GM18520 (cell line): ENCODE results near the gene MAP3K3.
"Not testable (repeated sequence)": the region's sequence is repeated elsewhere in the genome, so short reads cannot be mapped to it uniquely, and the experiment has no call there.

ENCODE experiments used
- ATAC-seq: cut with Tn5 transposase; IDR thresholded peaks from one replicate; pipeline ENCODE4 v1.9.1; 2021; ENCODE audit not compliant: unreplicated experiment

The MAP3K3 gene

DNA sequence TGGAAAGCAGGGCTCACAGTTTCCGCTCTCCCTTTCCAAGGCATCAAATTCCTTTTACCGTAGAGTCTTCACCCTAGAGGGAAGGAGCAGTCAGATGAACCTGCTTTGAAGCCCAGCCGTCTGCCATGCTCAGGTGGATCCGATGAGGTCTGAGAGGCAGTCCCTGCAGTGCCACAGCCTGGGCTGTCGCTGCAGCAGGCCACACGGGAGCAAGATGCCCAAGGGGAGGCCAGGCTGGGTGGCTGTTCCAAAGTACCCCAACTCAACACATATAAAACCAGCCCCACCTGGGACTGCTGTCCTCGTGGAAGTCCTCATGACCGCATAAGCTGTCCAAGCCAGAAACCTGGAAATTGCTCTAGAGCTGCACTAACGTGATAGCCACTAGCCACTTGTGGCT, 82.6 kb downstream of the MAP3K3 start:
- ATAC-seq, result no peak

GRCh38 chr17:63705657-63706056, 83.4 kb downstream of the MAP3K3 start:
- no peak for ATAC-seq

DNA sequence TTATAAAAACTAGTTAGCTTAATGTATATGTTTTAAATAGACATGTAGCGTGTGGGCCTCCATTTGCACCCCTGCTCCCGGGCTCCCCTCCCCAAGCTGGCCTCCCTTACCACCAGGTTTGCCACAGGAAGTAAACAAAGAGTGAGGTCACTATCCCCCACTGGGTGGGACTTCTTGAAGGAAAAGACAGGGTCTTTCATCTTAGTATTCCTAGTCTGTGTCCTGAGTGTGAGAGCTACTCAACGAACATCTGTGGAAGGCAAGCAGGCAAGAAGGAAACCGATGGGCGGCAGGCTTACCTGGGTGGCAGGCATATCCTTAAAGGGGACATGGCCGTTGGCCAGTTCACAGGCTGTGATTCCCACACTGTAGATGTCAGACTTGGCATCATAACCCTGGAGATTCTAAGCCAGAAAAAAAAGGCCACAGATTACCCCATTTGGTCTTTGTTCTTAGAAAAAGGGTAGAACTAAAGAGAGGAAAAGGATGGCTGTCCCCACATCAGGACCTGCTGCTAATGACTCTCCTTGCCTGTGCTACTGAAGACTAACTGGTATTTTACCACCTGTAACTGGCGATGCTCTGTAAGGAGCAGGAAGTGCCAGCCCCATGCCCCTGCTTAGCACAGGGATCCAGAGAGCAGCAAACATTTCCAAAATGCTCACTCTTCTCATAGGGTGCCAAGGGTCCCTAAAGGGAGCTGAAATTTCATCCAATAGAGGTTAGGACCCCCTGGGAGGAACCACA, 84.3 kb downstream of the MAP3K3 start:
- no peak for ATAC-seq

- ATAC-seq, result no peak
These were observed 84.9 kb downstream of the MAP3K3 start for GRCh38 chr17:63707151-63707550.

- no peak for ATAC-seq
These were observed 86.9 kb downstream of the MAP3K3 start for GRCh38 chr17:63709110-63709509.

DNA sequence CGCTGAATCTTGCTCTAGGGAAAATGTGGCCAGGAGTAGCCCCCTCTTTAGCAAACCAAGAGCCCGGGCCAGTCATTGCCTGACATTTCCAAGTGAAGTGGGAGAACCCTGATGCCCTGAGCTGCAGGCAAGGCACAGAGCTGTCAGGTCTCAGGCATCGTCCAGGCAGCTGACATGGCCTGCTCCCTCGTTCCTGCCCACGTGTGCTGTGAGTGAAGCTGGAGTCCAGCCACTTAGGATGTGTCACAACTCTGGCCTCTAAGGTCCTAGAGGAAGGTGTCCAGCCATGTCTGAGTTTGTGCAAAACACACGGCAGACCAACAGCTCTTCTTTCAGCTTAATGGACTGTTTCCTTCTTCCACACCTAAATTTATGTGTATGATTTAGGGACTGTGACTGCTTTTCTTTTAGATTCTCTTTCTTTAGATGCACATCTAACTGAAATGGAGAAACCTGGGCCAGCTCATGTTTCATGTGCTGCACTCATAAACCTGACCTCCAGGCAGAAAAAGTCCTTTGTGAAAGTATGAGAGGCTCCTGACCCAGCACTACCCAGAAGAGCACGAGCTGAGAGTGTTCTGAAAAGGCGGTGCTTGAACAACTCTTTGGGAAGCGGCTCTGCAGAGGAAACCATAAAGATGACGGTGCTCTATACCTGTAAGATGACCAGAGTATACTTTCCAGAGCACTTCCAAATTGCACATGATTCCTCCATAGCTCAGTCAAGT, 92.5 kb downstream of the MAP3K3 start:
- no peak for ATAC-seq

GRCh38 chr17:63716426-63716825, 94.2 kb downstream of the MAP3K3 start:
- ATAC-seq, result no peak

DNA sequence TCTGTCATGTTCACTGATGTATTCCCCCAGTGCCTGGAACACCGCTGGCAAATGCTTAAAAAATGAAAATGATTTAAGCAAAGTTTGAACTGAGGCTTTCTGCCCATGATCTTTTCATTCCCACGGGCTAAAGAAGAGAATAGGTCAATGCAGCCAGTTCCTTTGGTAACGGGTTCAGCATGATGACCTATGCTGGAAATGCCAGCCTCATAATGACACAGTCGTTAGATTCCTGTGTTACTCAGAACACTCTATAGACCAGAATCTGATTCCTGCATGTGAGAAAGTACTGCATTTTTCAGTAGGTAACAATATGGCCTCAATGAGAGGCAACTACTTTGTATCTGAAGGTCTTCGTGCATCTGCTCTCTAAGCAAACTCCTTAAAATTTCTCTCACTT, 96.8 kb downstream of the MAP3K3 start:
- ATAC-seq, result no peak

DNA sequence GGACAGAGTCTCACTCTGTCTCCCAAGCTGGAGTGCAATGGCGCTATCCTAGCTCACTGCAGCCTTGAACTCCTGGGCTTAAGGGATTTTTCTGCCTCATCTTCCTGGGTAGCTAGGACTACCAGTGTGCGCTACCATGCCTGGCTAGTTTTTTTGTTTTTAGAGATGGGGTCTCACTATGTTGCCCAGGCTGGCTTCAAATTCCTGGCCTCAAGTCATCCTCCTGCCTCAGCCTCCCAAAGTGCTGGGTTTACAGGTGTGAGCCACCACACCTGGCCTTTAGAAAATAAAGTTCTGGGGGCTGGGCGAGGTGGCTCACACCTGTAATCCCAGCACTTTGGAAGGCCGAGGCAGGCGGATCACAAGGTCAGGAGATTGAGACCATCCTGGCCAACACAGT, 98.0 kb downstream of the MAP3K3 start:
- ATAC-seq, result not testable (repeated sequence)

DNA sequence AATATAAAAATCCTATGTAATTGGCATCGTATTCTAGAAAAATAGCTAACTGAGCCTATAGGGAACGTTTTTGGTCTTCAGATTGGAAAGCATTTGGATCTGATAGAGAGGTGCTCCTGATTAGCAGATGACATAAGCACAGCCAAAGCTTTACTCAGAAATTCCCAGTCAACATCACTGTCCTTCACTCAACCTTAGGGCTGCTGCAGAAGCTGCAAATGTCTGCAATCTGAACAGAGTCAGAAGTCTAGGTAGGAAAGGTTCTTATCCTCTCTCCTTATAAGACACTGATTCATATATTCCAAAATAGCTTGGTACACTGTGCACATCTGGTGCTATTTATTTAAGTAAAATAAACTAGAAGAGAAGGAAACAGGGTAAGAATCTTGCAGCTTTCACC, 100.2 kb downstream of the MAP3K3 start:
- no peak for ATAC-seq

DNA sequence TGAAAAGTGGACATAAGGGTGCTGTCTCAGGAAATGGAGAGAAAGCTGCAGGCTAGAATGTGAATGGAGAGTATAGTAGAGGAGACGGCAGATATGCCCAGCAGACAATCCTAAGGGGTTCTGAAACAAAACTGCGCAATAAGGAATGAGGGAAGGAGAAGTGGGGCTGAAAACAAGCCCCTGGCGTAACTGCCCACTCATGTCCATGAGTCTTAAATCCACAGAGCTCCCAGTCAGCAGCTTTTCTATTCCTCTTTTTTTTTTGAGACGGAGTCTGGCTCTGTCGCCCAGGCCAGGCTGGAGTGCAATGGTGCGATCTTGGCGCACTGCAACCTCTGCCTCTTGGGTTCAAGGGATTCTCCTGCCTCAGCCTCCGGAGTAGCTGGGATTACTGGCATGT, 113.5 kb downstream of the MAP3K3 start:
- ATAC-seq, result no peak

DNA sequence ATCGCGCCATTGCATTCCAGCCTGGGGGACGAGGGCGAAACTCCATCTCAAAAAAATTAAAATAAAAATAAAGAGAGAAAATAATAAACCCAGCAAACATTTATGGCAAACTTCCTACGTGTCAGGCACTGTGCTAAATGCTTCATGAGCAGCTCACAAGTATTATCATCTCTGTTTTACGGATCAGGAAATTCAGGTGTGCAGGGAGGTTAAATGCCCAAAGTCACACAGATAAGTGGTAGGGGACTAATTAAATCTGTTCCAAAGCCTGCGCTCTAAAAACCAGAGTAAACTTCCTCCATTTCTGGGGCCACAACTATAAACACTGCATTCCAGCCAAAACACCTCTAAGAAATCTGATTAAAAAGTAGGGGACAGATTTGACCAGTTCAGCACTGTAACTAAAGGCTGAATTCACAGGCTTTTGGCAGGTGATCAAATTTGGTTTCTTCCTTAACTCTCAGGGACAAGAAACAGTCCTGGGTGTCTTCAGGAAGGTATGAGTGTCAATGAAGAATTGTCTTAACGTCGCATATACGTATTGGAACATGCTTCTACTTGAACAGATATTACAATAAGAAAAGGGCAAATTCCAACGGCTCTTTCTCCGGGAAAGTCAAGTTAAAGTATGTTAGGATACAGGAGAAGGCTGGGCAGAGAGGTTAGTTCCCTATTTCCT, 118.4 kb downstream of the MAP3K3 start:
- no peak for ATAC-seq

GRCh38 chr17:63741143-63741407, 118.9 kb downstream of the MAP3K3 start:
- ATAC-seq, result no peak

GRCh38 chr17:63741408-63742173, 119.4 kb downstream of the MAP3K3 start, which contains the start of gene STRADA:
TSS of gene STRADA (minus strand) at chr17:63741799. CDS start at chr17:63728369, 13,430 bp downstream.
- peak; percentile 89 for ATAC-seq
